Osteocyte (in vitro differentiated cells): ENCODE data around the gene CDH4. TPM values are rescaled to one million over a fixed set of nuclear protein-coding genes. Genes with fewer than 3 reads are reported as not detected.

Source experiments
- DNase-seq: peaks from one replicate; pipeline ENCODE4 v3.0.0; 2021; ENCODE audit warnings: mixed read lengths; ENCODE audit not compliant: unreplicated experiment; ENCODE audit errors: extremely low spot score
- H3K27ac Mint-ChIP-seq: one replicate; pipeline ENCODE4 v1.8.0; 2021; ENCODE audit warnings: mild to moderate bottlenecking, mixed read lengths; ENCODE audit not compliant: unreplicated experiment
- H3K27me3 Mint-ChIP-seq: one replicate; pipeline ENCODE4 v1.8.0; 2021; ENCODE audit warnings: mixed read lengths; ENCODE audit not compliant: unreplicated experiment
- H3K36me3 Mint-ChIP-seq: one replicate; pipeline ENCODE4 v1.8.0; 2021; ENCODE audit warnings: mixed read lengths; ENCODE audit not compliant: unreplicated experiment
- H3K4me1 Mint-ChIP-seq: one replicate; pipeline ENCODE4 v1.8.0; 2021; ENCODE audit warnings: mixed read lengths; ENCODE audit not compliant: unreplicated experiment
- H3K4me3 Mint-ChIP-seq: one replicate; pipeline ENCODE4 v1.8.0; 2021; ENCODE audit warnings: mild to moderate bottlenecking, moderate library complexity, mixed read lengths; ENCODE audit not compliant: unreplicated experiment
- H3K9me3 Mint-ChIP-seq: one replicate; pipeline ENCODE4 v1.8.0; 2021; ENCODE audit warnings: mixed read lengths; ENCODE audit not compliant: unreplicated experiment
- CTCF ChIP-seq: fragments of 200-600 bp; sonication (generic); IDR thresholded peaks from 2 replicates; pipeline ENCODE4 v1.5.0; 2021; ENCODE audit warnings: antibody characterized with exemption, mild to moderate bottlenecking, moderate library complexity
- total RNA-seq: library from RNA; stranded (reverse); gene quantifications from 2 replicates; pipeline ENCODE4 v1.2.1, GENCODE V29; 2021

Gene CDH4
- total RNA-seq, 1 donor from 2014 or later: 1.3 TPM

GRCh38 chr20:61796738-61797137 is 544.7 kb downstream of the CDH4 start:
- Mint-ChIP-seq H3K36me3 (no peaks in the 10 kb centered on the region), H3K4me1 (no peaks in the 10 kb centered on the region)

GRCh38 chr20:61797200-61797599 is 545.1 kb downstream of the CDH4 start:
- Mint-ChIP-seq H3K27me3 (no peaks in the 10 kb centered on the region), H3K9me3 (no peaks in the 10 kb centered on the region), H3K4me3 (no peak overlapping the region), H3K27ac (no peak overlapping the region), H3K4me1 (no peaks in the 10 kb centered on the region), H3K36me3 (no peaks in the 10 kb centered on the region)
- no peak for DNase-seq
- TF ChIP-seq CTCF: no peak

More at GRCh38 chr20:61796738-61797137, 544.7 kb downstream of the CDH4 start:
- no peak overlapping the region for H3K4me3 Mint-ChIP-seq
- no peak overlapping the region for H3K27ac Mint-ChIP-seq
- H3K27me3 Mint-ChIP-seq: no peaks in the 10 kb centered on the region
- no peak for TF ChIP-seq CTCF
- DNase-seq: no peak
- H3K9me3 Mint-ChIP-seq: no peaks in the 10 kb centered on the region

- DNase-seq: no peak
- H3K27ac Mint-ChIP-seq: no peak overlapping the region
- H3K27me3 Mint-ChIP-seq: no peaks in the 10 kb centered on the region
These were observed 545.9 kb downstream of the CDH4 start for GRCh38 chr20:61797971-61798411.

GRCh38 chr20:61798632-61799031 is 546.6 kb downstream of the CDH4 start:
- H3K9me3 Mint-ChIP-seq: no peaks in the 10 kb centered on the region
- TF ChIP-seq CTCF: no peak
- DNase-seq: no peak
- H3K4me1 Mint-ChIP-seq: no peaks in the 10 kb centered on the region
- no peaks in the 10 kb centered on the region for H3K27me3 Mint-ChIP-seq
- H3K4me3 Mint-ChIP-seq: no peak overlapping the region
- H3K27ac Mint-ChIP-seq: no peak overlapping the region
- H3K36me3 Mint-ChIP-seq: no peaks in the 10 kb centered on the region

More at GRCh38 chr20:61797971-61798411, 545.9 kb downstream of the CDH4 start:
- Mint-ChIP-seq H3K9me3 (no peaks in the 10 kb centered on the region), H3K4me1 (no peaks in the 10 kb centered on the region), H3K36me3 (no peaks in the 10 kb centered on the region), H3K4me3 (no peak overlapping the region)
- TF ChIP-seq CTCF: no peak

- H3K27ac Mint-ChIP-seq: no peak overlapping the region
- no peak for DNase-seq
- H3K4me1 Mint-ChIP-seq: no peaks in the 10 kb centered on the region
- H3K27me3 Mint-ChIP-seq: no peaks in the 10 kb centered on the region
- H3K36me3 Mint-ChIP-seq: no peaks in the 10 kb centered on the region
- no peak for TF ChIP-seq CTCF
- H3K9me3 Mint-ChIP-seq: no peaks in the 10 kb centered on the region
- no peak overlapping the region for H3K4me3 Mint-ChIP-seq
These were observed 547.4 kb downstream of the CDH4 start for GRCh38 chr20:61799394-61799923.
